ENCODE data around the gene WDTC1.

WDTC1 gene

GRCh38 chr1:27335506-27336422 lies 101.3 kb downstream of the WDTC1 start:
- DNase-seq, result no peak

- no peak for DNase-seq
Observed at GRCh38 chr1:27336756-27337155, 102.3 kb downstream of the WDTC1 start.

DNA sequence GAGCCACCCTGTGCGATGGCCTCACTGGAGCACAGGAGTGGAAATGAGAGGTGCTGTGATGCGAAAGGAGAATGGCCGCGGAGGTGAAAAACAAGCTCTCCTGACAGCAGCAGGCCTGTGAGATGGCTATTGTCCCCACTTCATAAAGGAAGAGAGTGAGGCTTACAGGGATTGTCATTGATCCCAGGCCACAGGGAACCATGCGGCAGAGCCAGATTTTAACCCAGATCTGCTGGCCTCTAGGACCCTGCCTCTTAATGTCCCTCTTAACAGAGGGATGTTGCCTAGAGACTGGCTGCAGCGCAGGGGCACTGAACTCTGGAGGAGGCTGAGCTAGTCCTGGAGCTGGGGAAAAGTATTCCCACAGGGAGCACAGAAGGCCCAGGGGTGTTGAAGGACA lies 104.3 kb downstream of the WDTC1 start:
- no peak for DNase-seq

DNA sequence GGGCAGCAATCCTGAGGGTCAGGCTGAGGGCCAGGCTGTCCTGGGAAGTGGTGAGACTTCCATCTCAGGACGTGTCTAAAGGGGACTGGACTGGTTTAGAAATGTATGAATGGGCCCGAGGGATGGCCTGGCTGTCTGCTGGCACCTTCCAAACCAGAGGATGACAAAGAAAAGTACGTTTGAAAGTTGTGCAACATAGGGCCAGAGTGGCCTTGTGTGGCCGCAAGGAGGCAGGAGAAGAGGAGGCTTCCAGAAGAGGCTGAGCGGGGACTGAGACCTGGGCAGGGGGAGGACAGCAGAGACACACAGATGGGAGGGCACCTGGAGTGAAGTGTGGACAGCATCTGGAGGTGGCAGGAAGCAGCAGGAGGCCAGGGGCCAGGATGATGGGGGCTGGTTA lies 104.8 kb downstream of the WDTC1 start:
- no peak for DNase-seq

GRCh38 chr1:27341525-27342252 lies 107.3 kb downstream of the WDTC1 start, which contains the start of gene SYTL1:
Gene SYTL1, plus strand, starts transcription at chr1:27342022. Its CDS starts 3,313 bp downstream, at chr1:27345335.
- DNase-seq, result peak; percentile 76

DNA sequence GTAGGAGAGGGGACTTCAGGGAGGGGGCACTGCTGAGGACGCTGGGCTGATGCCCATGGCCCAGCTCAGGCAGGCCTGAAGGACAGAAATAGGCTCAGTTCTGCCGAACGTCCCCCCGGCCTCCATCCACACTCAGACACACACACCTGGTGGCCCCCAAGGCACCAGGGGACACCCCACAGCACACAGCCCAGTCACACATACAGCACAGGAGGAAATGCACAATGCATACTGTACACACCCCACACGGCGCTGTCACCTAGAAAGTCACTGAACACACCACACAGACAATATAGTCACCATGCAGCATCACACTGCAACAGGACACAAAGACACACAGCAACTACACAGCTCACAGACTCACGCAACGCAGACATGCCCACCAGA lies 108.0 kb downstream of the WDTC1 start:
- no peak for DNase-seq

DNA sequence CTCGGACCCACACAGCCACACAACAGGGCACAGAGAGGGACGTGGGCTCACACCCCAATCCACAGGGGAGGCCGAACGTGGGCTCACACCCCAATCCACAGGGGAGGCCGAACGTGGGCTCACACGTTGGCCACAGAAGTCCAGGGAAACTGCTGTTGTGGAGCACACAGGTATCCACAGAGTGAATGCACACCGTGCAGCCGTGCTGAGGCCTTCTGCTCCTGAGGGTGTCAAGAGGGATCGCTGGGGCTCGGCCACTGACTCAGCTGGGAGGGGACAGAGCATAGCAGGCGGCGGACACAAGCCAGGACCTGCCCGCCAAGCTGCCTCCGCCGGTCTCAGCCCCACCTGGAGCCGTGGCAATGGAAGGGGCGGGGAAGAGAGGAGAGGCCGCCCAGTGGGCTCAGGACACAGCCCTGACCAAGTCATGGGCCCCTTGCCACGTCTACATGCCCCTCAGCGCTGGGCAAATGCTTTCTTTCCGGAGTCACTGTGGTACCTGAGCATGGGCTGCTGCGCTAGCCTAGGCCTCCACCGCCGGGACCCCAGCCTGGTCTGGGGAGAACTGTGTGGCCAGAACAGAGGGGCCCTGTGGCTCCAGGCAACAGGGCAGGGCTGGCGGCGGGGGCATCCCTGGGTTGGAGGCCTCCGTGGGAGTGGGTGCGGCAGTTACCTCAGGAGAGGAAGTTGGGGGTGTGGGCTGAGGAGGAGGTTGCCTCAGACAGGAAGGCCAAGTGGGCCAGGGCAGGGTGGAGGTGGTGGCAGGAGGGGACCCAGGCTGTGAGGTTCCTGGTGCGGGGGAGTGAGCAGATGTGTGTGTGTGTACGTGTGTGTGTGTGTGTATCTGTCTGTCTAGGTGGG lies 108.6 kb downstream of the WDTC1 start:
- no peak for DNase-seq

DNA sequence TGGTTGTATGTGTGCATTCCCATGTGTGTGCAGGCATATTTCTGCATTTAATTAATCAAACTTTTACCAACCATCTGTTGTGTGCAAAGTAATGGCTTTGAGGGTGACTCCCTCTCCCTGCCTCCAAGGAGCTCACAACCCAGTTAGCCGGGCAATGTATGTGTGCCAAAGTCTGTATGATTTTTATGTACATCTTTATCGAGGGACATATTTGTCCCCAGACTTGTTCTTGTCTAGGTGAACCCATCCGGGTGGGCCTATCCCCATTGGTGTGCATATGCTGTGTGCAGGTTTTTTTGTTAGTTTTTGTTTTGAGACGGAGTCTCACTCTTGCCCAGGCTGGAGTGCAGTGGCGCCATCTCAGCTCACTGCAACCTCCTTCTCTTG lies 109.2 kb downstream of the WDTC1 start:
- peak; percentile 27 for DNase-seq

DNA sequence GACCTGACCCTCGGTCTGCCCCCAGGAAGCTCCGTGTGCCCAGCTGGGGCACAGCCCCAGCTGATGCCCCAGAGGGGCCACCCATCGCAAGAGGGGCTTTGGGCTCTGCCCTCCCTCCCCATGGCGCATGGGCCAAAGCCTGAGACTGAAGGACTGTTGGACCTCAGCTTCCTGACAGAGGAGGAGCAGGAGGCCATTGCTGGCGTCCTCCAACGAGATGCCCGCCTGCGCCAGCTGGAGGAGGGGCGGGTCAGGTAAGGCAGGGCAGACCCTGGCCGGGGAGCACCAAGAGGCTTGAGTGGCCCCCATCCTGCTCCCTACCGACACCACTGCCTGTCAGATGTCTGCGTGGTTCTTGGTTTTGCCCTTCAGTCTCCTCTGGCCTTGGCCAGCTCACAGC lies 110.8 kb downstream of the WDTC1 start:
- DNase-seq, result no peak

GRCh38 chr1:27346357-27346756 lies 111.9 kb downstream of the WDTC1 start:
- DNase-seq, result no peak

DNA sequence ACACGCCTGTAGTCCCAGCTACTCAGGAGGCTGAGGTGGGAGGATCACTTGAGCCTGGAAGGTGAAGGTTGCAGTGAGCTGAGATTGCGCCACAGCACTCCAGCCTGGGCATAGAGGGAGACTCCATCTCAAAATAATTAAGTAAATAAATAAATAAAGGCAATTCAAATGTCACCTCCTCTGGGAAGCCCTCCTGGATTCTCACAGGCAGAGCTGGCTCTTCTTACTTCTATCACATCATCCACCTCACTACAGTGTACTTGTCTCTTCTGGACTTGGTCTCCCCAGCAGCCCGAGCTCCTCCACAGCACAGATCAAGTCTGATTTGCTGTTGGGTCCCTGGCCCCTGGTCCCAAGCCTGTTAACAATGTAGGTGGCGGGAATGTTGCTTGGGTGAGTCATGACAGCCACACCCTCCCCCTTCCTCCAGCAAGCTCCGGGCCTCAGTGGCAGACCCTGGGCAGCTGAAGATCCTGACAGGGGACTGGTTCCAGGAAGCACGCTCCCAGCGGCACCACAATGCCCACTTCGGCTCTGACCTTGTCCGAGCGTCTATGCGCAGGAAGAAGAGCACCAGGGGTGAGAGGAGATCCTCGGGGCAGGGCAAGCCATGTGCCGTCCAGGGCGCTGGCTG lies 112.7 kb downstream of the WDTC1 start:
- DNase-seq, result no peak

- no peak for DNase-seq
Observed at GRCh38 chr1:27348861-27349783, 114.7 kb downstream of the WDTC1 start.

DNA sequence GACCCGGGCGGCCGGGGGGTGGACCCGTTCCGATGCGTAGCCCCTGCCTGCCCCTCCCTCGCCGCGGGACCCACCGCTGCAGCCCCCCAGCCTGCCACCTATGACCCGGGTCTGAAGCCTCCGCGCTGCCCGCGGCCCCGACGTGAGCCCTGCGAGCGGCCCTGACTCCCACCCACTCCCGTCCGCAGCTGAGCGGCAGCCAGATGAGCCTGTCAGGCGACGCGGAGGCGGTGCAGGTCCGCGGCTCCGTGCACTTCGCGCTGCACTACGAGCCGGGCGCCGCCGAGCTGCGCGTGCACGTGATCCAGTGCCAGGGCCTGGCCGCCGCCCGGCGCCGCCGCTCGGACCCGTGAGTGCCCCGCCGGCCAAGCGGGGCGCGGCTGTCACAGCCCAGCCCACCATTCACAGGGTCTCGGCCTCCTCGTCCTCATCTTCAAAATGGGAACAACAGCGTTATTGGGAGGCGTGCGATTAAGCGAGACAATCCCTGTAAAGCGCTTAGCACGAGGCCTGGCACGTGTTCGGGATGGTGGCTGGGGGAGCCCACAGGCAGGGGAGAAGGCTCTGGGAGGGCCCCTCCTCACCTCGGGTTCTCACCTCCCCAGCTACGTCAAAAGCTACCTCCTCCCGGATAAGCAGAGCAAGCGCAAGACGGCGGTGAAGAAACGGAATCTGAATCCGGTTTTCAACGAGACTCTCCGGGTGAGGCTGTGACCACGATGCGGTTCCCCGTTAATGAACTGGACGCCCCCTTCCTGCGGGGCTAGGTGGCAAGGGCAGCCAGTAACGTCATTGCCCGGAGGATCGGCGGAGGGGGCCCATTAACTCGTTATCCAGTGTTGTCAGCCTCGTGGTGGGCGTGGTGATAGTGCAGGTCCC lies 115.6 kb downstream of the WDTC1 start:
- peak; percentile 58 for DNase-seq

DNA sequence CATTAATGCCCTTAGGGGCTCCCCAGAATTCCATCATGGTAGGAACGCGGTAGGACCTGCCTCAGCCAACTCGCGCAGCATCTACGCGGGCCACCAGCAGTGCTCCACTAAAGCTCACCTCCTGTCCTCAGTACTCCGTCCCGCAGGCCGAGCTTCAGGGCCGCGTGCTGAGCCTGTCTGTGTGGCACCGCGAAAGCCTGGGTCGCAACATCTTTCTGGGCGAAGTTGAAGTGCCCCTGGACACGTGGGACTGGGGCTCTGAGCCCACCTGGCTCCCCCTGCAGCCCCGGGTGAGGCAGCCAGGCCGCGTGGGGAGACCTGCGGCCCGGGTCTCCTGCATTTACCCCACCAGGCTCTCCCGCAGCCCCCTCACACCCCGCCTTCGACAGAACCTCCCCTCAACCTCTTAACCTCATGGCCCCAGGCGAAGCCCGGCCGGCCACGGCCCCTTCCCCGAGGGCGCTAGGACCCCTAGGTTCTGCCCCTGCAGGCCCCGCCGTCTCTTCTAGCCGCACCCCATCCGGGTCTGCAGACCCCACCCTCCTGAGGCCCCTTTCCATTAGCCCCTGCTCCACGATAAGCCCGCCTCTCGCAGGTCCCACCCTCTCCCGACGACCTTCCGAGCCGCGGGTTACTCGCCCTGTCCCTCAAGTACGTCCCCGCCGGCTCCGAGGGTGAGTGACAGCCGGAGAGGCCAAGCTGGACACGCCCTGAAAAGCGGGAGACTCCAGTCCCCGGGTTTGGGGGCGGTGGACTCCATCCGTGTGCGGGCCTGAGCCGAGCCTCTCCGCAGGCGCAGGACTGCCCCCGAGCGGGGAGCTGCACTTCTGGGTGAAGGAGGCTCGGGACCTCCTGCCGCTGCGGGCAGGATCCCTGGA lies 116.5 kb downstream of the WDTC1 start:
- DNase-seq, result peak; percentile 16

- no peak for DNase-seq
Observed at GRCh38 chr1:27351541-27352107, 117.2 kb downstream of the WDTC1 start.

DNA sequence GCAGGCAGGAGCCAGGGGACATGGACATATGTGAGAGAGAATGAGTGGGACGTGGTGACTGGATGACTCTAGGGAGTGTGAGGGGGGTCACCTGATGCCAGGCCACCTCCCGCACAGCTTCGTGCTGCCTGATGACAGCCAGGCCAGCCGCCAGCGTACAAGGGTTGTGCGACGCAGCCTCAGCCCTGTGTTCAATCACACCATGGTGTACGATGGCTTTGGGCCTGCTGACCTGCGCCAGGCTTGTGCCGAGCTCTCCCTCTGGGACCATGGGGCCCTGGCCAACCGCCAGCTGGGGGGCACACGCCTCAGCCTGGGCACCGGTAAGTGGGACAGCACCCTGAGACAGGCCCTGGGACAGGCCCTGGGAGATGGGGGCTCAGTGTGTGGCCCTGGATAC lies 118.7 kb downstream of the WDTC1 start:
- no peak for DNase-seq

- DNase-seq, result no peak
Observed at GRCh38 chr1:27353629-27354028, 119.2 kb downstream of the WDTC1 start.

DNA sequence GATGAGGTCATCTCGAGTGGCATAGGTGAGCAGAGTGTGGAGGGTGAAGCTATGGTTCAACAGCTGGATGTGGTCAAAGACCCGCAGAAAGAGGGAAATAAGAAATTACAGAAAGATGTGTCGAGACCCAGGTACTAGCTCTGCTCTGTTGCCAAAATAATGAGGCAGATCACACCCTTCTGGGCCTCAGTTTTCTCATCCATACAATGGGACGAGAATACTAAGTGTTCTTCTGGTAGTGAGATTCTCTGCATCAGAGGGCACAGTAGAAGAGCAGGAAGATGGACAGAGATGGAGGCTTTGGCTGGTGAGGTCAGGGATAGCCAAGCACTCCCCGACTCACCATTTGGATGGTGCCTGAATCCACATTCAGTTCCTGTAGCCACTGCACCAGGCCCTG lies 121.3 kb downstream of the WDTC1 start:
- no peak for DNase-seq

GRCh38 chr1:27356277-27356618 lies 121.8 kb downstream of the WDTC1 start:
- DNase-seq, result no peak

Data from fibroblast of skin of abdomen (primary cell).